OCI-LY7 (cell line): ENCODE measurements around the gene SUV39H1. TPM values are rescaled to one million over a fixed set of nuclear protein-coding genes. Genes with fewer than 3 reads are reported as not detected.

ENCODE experiments used
- BruUV-seq: library from RNA; stranded (reverse); fragments of 400-500 nt; replicated peaks from 2 replicates; lab custom pipeline; 2021; lab: Mats Ljungman, UMichigan
- CTCF ChIA-PET: fragments of 300-600 bp; sonication (Branson Sonifier 250); formaldehyde crosslinking; loops from one replicate; lab custom pipeline; 2022; ENCODE audit warnings: antibody characterized with exemption; ENCODE audit not compliant: unreplicated experiment; lab: Charles Lee
- POLR2A ChIA-PET: fragments of 300-600 bp; sonication (Branson Sonifier 250); formaldehyde crosslinking; loops from one replicate; lab custom pipeline; 2022; ENCODE audit warnings: antibody characterized with exemption; lab: Charles Lee
- DNase-seq: peaks from one replicate; pipeline ENCODE4 v3.0.0-alpha.2; 2015; ENCODE audit warnings: low spot score
- H2AFZ ChIP-seq: fragments of 200-600 bp; sonication (generic), shearing (Covaris generic); 2 replicates; pipeline ENCODE4 v1.6.1; 2014; ENCODE audit warnings: mild to moderate bottlenecking, antibody characterized with exemption, low read length, moderate library complexity
- H3K27ac ChIP-seq: fragments of 200-600 bp; sonication (generic); 2 replicates; pipeline ENCODE4 v1.5.1; 2014; ENCODE audit warnings: mixed run types, low read depth, mild to moderate bottlenecking, moderate library complexity, low read length, inconsistent platforms; ENCODE audit not compliant: poor library complexity, severe bottlenecking
- H3K36me3 ChIP-seq: fragments of 200-600 bp; sonication (generic); 2 replicates; pipeline ENCODE4 v1.6.1; 2014; ENCODE audit warnings: mild to moderate bottlenecking, antibody characterized with exemption, low read length, moderate library complexity, mixed read lengths; ENCODE audit not compliant: insufficient read depth
- H3K4me1 ChIP-seq: fragments of 200-600 bp; sonication (generic); 2 replicates; pipeline ENCODE4 v1.5.1; 2014; ENCODE audit warnings: mild to moderate bottlenecking, low read length; ENCODE audit not compliant: insufficient read depth, poor library complexity, severe bottlenecking
- H3K4me2 ChIP-seq: fragments of 200-600 bp; sonication (generic); 2 replicates; pipeline ENCODE4 v1.6.1; 2014; ENCODE audit warnings: mild to moderate bottlenecking, low read length
- H3K4me3 ChIP-seq: fragments of 200-600 bp; sonication (generic); 2 replicates; pipeline ENCODE4 v1.5.1; 2014; ENCODE audit warnings: mild to moderate bottlenecking, low read depth, low read length; ENCODE audit not compliant: poor library complexity, severe bottlenecking
- H3K79me2 ChIP-seq: fragments of 200-600 bp; sonication (generic); 2 replicates; pipeline ENCODE4 v1.6.1; 2016; ENCODE audit warnings: low read depth, mild to moderate bottlenecking, low read length, moderate library complexity, mixed read lengths; ENCODE audit not compliant: insufficient read depth
- H3K9me2 ChIP-seq: fragments of 200-600 bp; sonication (generic); 2 replicates; pipeline ENCODE4 v1.6.1; 2016; ENCODE audit warnings: mild to moderate bottlenecking, low read length, mixed read lengths; ENCODE audit not compliant: insufficient read depth
- H3K9me3 ChIP-seq: fragments of 200-600 bp; sonication (generic); 2 replicates; pipeline ENCODE4 v1.6.1; 2014; ENCODE audit warnings: mild to moderate bottlenecking, mixed run types, low read length, mixed read lengths
- H4K20me1 ChIP-seq: fragments of 200-600 bp; sonication (generic); 2 replicates; pipeline ENCODE4 v1.6.1; 2014; ENCODE audit warnings: mild to moderate bottlenecking, antibody characterized with exemption, low read length, moderate library complexity, mixed read lengths; ENCODE audit not compliant: insufficient read depth
- EZH2phosphoT487 ChIP-seq: fragments of 200-600 bp; sonication (generic); IDR thresholded peaks from 2 replicates; pipeline ENCODE4 v1.6.1; 2018; ENCODE audit warnings: low read depth, borderline replicate concordance, mild to moderate bottlenecking, mixed run types, antibody characterized with exemption, low read length, moderate library complexity, mixed read lengths
- intact Hi-C: fragments of 100-400 bp; cut with micrococcal nuclease; formaldehyde crosslinking; loops from one replicate; pipeline ENCODE4 v1.10.0; 2022; ENCODE audit not compliant: unreplicated experiment
- total RNA-seq, 2 experiments: library from RNA; depleted of rRNA in 1 of 2; stranded (reverse); fragments of >200 nt in 1 of 2; shearing (Covaris generic) in 1 of 2; gene quantifications; 2 replicates each; pipeline ENCODE4 v1.2.3, GENCODE V29; 2014 to 2022
- TF ChIP-seq, protein P1 (sequence below): fragments of 200-600 bp; sonication (generic); conservative IDR thresholded peaks from 2 replicates; pipeline ENCODE4 v1.5.1; 2014; ENCODE audit warnings: mild to moderate bottlenecking, antibody characterized with exemption, low read length, moderate library complexity, mixed read lengths

SUV39H1 gene
- total RNA-seq, 2 experiments from 2014 or later = 27.0 to 34.2 TPM

- H3K9me2 ChIP-seq = no peaks in the 10 kb centered on the region
- intact Hi-C loops = no loop called here
- peaks cover 18% of the 10 kb centered on the region for H3K36me3 ChIP-seq
- H2AFZ ChIP-seq = no peak overlapping the region
- TF ChIP-seq, protein P1, sequence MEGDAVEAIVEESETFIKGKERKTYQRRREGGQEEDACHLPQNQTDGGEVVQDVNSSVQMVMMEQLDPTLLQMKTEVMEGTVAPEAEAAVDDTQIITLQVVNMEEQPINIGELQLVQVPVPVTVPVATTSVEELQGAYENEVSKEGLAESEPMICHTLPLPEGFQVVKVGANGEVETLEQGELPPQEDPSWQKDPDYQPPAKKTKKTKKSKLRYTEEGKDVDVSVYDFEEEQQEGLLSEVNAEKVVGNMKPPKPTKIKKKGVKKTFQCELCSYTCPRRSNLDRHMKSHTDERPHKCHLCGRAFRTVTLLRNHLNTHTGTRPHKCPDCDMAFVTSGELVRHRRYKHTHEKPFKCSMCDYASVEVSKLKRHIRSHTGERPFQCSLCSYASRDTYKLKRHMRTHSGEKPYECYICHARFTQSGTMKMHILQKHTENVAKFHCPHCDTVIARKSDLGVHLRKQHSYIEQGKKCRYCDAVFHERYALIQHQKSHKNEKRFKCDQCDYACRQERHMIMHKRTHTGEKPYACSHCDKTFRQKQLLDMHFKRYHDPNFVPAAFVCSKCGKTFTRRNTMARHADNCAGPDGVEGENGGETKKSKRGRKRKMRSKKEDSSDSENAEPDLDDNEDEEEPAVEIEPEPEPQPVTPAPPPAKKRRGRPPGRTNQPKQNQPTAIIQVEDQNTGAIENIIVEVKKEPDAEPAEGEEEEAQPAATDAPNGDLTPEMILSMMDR = no peak
- no peak for TF ChIP-seq EZH2phosphoT487
- H3K4me3 ChIP-seq = no peak overlapping the region
- no peaks in the 10 kb centered on the region for H3K79me2 ChIP-seq
- CTCF ChIA-PET = no interaction called here
- H3K9me3 ChIP-seq = no peaks in the 10 kb centered on the region
- POLR2A ChIA-PET = no interaction called here
- H3K4me1 ChIP-seq = no peaks in the 10 kb centered on the region
- DNase-seq = no peak
- BruUV-seq = no TSS peak
- H3K27ac ChIP-seq = no peak overlapping the region
- H3K4me2 ChIP-seq = no peak overlapping the region
- no peaks in the 10 kb centered on the region for H4K20me1 ChIP-seq
Measured at GRCh38 chrX:48711929-48712505, 15.5 kb downstream of the SUV39H1 start.

DNA sequence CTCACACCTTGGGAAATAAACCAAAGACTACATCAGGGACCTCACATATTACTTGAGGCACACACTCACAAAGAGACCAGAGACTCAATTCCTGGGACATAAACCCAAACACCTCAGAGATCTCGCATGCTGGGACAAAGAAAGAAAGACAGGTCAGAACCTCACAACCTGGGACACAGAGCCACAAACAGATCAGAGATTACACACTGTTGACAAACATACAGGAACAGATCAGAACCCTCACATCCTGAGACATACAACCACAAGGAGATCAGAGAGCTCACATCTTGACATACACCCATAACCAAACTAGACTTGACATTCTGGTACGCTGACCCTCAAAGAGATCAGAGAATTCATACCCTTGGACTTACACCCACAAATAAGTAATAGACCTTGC lies 17.3 kb downstream of the SUV39H1 start:
- DNase-seq = no peak
- TF ChIP-seq EZH2phosphoT487 = no peak
- TF ChIP-seq, protein P1 = no peak
- H2AFZ ChIP-seq = no peak overlapping the region
- H3K9me3 ChIP-seq = no peaks in the 10 kb centered on the region
- CTCF ChIA-PET = no interaction called here
- H3K27ac ChIP-seq = no peak overlapping the region
- no peaks in the 10 kb centered on the region for H3K79me2 ChIP-seq
- H3K9me2 ChIP-seq = no peaks in the 10 kb centered on the region
- no peaks in the 10 kb centered on the region for H4K20me1 ChIP-seq
- POLR2A ChIA-PET = no interaction called here
- no peaks in the 10 kb centered on the region for H3K4me1 ChIP-seq
- H3K4me3 ChIP-seq = no peak overlapping the region
- no peak overlapping the region for H3K4me2 ChIP-seq
- intact Hi-C loops = no loop called here
- H3K36me3 ChIP-seq = 0 out of 2 replicates have a peak, but pooled peaks cover under 1% of the 10 kb centered on the region
- no TSS peak for BruUV-seq

- Histone ChIP-seq H3K9me2 (no peaks in the 10 kb centered on the region), H3K36me3 (no peaks in the 10 kb centered on the region), H3K27ac (no peak overlapping the region), H3K79me2 (no peaks in the 10 kb centered on the region), H2AFZ (no peak overlapping the region), H4K20me1 (no peaks in the 10 kb centered on the region), H3K9me3 (no peaks in the 10 kb centered on the region), H3K4me3 (no peak overlapping the region), H3K4me2 (no peak overlapping the region), H3K4me1 (no peaks in the 10 kb centered on the region)
- intact Hi-C loops = no loop called here
- no peak for TF ChIP-seq EZH2phosphoT487
- TF ChIP-seq, protein P1 = no peak
- no TSS peak for BruUV-seq
- DNase-seq = no peak
- ChIA-PET CTCF (no interaction called here), POLR2A (no interaction called here)
Measured at GRCh38 chrX:48714573-48714972, 18.0 kb downstream of the SUV39H1 start.
